Activated B cell treated with CpG ODN at 0.5 μM for 24 hours (primary cell): Measurements from ENCODE around the gene CLEC10A. TPM values are rescaled to one million over a fixed set of nuclear protein-coding genes. Genes with fewer than 3 reads are reported as not detected.
"Not testable (repeated sequence)": the region's sequence is repeated elsewhere in the genome, so short reads cannot be mapped to it uniquely, and the experiment has no call there.

Source experiments
- ATAC-seq: fragments of 200-7000 bp; cut with Tn5 transposase; one replicate; pipeline ENCODE4 v1.10.0; 2021; ENCODE audit warnings: low read depth, mild to moderate bottlenecking, moderate library complexity
- CTCF ChIA-PET: fragments of 350-600 bp; sonication (Branson Sonifier 250); formaldehyde crosslinking; loops from one replicate; lab custom pipeline; 2021; ENCODE audit warnings: antibody characterized with exemption; lab: Charles Lee
- POLR2A ChIA-PET: fragments of 350-600 bp; sonication (Branson Sonifier 250); formaldehyde crosslinking; loops from one replicate; lab custom pipeline; 2021; ENCODE audit warnings: antibody characterized with exemption; lab: Charles Lee
- DNase-seq: peaks from one replicate; pipeline ENCODE4 v3.0.0; 2022
- H3K27ac Mint-ChIP-seq: one replicate; pipeline ENCODE4 v1.8.0; 2020; ENCODE audit warnings: mixed read lengths
- H3K27me3 Mint-ChIP-seq: one replicate; pipeline ENCODE4 v1.8.0; 2021; ENCODE audit warnings: mixed read lengths
- H3K36me3 Mint-ChIP-seq: one replicate; pipeline ENCODE4 v1.8.0; 2021; ENCODE audit warnings: low read depth, mixed read lengths
- H3K4me1 Mint-ChIP-seq: one replicate; pipeline ENCODE4 v1.8.0; 2021; ENCODE audit warnings: mixed read lengths
- H3K4me3 Mint-ChIP-seq: one replicate; pipeline ENCODE4 v1.8.0; 2020; ENCODE audit warnings: mild to moderate bottlenecking, mixed read lengths
- H3K9me3 Mint-ChIP-seq: one replicate; pipeline ENCODE4 v1.8.0; 2020; ENCODE audit warnings: mixed read lengths
- intact Hi-C: fragments of 100-400 bp; cut with micrococcal nuclease; formaldehyde crosslinking; loops from one replicate; pipeline ENCODE4 v1.15.1; 2024
- total RNA-seq: library from RNA; stranded (reverse); gene quantifications from 2 replicates; pipeline ENCODE4 v1.2.3, GENCODE V29; 2022
- TF ChIP-seq, protein P1 (sequence below): fragments of 200-600 bp; IDR thresholded peaks from one replicate; pipeline ENCODE4 v1.8.0; 2022; ENCODE audit warnings: antibody characterized with exemption, mild to moderate bottlenecking

CLEC10A gene
- total RNA-seq, 1 donor from 2014 or later, result not detected

- CTCF ChIA-PET, result no interaction called here
- POLR2A ChIA-PET, result no interaction called here
- TF ChIP-seq, protein P1, sequence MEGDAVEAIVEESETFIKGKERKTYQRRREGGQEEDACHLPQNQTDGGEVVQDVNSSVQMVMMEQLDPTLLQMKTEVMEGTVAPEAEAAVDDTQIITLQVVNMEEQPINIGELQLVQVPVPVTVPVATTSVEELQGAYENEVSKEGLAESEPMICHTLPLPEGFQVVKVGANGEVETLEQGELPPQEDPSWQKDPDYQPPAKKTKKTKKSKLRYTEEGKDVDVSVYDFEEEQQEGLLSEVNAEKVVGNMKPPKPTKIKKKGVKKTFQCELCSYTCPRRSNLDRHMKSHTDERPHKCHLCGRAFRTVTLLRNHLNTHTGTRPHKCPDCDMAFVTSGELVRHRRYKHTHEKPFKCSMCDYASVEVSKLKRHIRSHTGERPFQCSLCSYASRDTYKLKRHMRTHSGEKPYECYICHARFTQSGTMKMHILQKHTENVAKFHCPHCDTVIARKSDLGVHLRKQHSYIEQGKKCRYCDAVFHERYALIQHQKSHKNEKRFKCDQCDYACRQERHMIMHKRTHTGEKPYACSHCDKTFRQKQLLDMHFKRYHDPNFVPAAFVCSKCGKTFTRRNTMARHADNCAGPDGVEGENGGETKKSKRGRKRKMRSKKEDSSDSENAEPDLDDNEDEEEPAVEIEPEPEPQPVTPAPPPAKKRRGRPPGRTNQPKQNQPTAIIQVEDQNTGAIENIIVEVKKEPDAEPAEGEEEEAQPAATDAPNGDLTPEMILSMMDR, result no peak
- no peak overlapping the region for H3K4me3 Mint-ChIP-seq
- DNase-seq (no peak), ATAC-seq (no peak)
- H3K36me3 Mint-ChIP-seq, result no peaks in the 10 kb centered on the region
- H3K9me3 Mint-ChIP-seq, result no peaks in the 10 kb centered on the region
- H3K4me1 Mint-ChIP-seq, result peaks cover 8% of the 10 kb centered on the region
- intact Hi-C loops, result no loop called here
- no peak overlapping the region for H3K27ac Mint-ChIP-seq
- peaks cover 5% of the 10 kb centered on the region for H3K27me3 Mint-ChIP-seq
Observed at GRCh38 chr17:7107795-7108559, 27.9 kb upstream of the CLEC10A start.

DNA sequence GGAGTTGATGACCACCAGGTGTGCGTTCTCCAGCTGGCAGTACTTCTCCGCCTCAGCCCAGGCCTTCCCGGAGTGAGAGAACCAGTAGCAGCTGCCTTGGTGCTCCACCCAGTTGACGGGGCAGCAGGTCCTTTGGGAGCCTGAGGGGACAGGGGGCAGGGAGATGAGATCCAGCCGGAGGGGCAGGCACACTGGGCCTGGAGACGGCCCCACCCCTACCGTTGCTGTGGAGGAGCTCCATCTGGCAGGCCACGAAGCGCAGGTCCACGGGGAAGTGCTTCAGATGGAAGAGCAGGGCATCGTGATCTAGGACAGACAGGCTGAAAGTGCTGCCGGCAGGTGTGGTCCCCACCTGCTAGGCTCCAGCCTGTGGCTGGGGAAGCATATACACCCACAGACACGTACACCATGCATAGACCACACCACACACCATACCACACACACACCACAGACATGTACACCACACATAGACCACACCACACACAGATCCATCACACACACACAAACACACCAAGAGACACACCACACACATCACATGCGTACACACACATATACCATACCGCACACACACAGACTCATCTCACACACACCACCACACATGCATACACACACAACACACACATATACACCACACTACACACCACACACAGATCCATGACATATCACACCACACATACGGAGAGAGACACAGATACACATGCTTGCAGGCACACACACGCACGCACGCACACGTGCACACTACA lies 27.1 kb upstream of the CLEC10A start:
- intact Hi-C loops, result no loop called here
- no peak for DNase-seq
- POLR2A ChIA-PET, result no interaction called here
- TF ChIP-seq, protein P1, result no peak
- Mint-ChIP-seq H3K27me3 (peaks cover 5% of the 10 kb centered on the region), H3K4me1 (peaks cover 8% of the 10 kb centered on the region), H3K27ac (no peak overlapping the region), H3K4me3 (no peak overlapping the region), H3K36me3 (no peaks in the 10 kb centered on the region), H3K9me3 (no peaks in the 10 kb centered on the region)
- CTCF ChIA-PET, result no interaction called here
- ATAC-seq, result no peak

- Mint-ChIP-seq H3K27ac (no peak overlapping the region), H3K4me3 (no peak overlapping the region), H3K27me3 (peaks cover 8% of the 10 kb centered on the region), H3K4me1 (peaks cover 2% of the 10 kb centered on the region), H3K9me3 (no peaks in the 10 kb centered on the region), H3K36me3 (no peaks in the 10 kb centered on the region)
- intact Hi-C loops, result no loop called here
- ChIA-PET CTCF (no interaction called here), POLR2A (interaction anchor here (0.7 kb wide), 1 partner anchor 21 kb away, joined by 3 read pairs; no protein-coding TSS in a partner anchor)
- no peak for DNase-seq
- no peak for ATAC-seq
- TF ChIP-seq, protein P1, result no peak
Observed at GRCh38 chr17:7102421-7102820, 22.4 kb upstream of the CLEC10A start.

DNA sequence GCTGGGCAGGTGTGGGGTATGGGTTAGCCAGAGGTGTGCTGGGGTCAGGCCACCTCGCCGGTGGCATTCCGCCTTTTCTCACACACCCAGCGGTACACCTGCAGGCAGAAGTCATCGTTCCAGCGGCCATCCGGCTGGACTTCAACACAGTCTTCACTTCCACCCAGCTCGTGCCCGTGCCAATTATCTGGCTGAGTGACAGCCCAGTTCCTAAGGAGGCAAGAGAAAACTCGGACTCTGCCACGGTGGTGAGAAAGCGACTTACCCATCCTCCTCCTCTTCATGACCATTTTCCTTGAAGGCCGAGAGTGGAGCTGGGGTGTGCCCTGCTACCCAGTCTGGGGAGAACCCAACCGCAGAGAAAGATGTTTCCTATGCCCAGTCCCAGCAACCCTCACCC lies 21.5 kb upstream of the CLEC10A start:
- TF ChIP-seq, protein P1, result no peak
- intact Hi-C loops, result no loop called here
- DNase-seq (no peak), ATAC-seq (no peak)
- CTCF ChIA-PET, result no interaction called here
- Mint-ChIP-seq H3K27me3 (peaks cover 8% of the 10 kb centered on the region), H3K27ac (no peak overlapping the region), H3K4me1 (peaks cover 10% of the 10 kb centered on the region), H3K36me3 (no peaks in the 10 kb centered on the region), H3K4me3 (no peak overlapping the region), H3K9me3 (no peaks in the 10 kb centered on the region)
- POLR2A ChIA-PET, result no interaction called here

GRCh38 chr17:7100641-7101379 lies 20.8 kb upstream of the CLEC10A start:
- ATAC-seq, H3K27me3 Mint-ChIP-seq, intact Hi-C loops, H3K36me3 Mint-ChIP-seq, POLR2A ChIA-PET, H3K4me3 Mint-ChIP-seq, H3K27ac Mint-ChIP-seq, DNase-seq, H3K9me3 Mint-ChIP-seq, CTCF ChIA-PET: not testable (repeated sequence)
- H3K4me1 Mint-ChIP-seq, result peaks cover 17% of the 10 kb centered on the region
